PC-9 (cell line): ENCODE data around the gene CYP24A1. TPM values are rescaled to one million over a fixed set of nuclear protein-coding genes. Genes with fewer than 3 reads are reported as not detected.

Source experiments
- BruUV-seq: library from RNA; stranded (reverse); fragments of 400-500 nt; replicated peaks from 2 replicates; lab custom pipeline; 2021; lab: Mats Ljungman, UMichigan
- CTCF ChIA-PET: fragments of 300-600 bp; sonication (Branson Sonifier 250); formaldehyde crosslinking; loops from one replicate; lab custom pipeline; 2022; ENCODE audit warnings: antibody characterized with exemption; lab: Charles Lee
- POLR2A ChIA-PET: fragments of 300-600 bp; sonication (Branson Sonifier 250); formaldehyde crosslinking; loops from one replicate; lab custom pipeline; 2022; ENCODE audit warnings: antibody characterized with exemption; ENCODE audit not compliant: unreplicated experiment; lab: Charles Lee
- DNase-seq, 2 experiments: peaks; one replicate each; pipeline versions ENCODE4 v3.0.0 to v3.0.0-alpha.2; 2015 to 2022; ENCODE audit warnings: mixed read lengths in 1 of 2
- H2AFZ ChIP-seq: fragments of 200-600 bp; sonication (generic); 2 replicates; pipeline ENCODE4 v1.8.1; 2017; ENCODE audit warnings: antibody characterized with exemption
- H3F3A ChIP-seq: fragments of 200-600 bp; sonication (generic); 2 replicates; pipeline ENCODE4 v1.8.1; 2017; ENCODE audit warnings: antibody characterized with exemption, mild to moderate bottlenecking, low read depth; ENCODE audit not compliant: insufficient read depth
- H3K27ac ChIP-seq: fragments of 200-600 bp; sonication (generic); 2 replicates; pipeline ENCODE4 v1.6.1; 2016; ENCODE audit warnings: mixed run types
- H3K27me3 ChIP-seq: fragments of 200-600 bp; sonication (generic); 2 replicates; pipeline ENCODE4 v1.6.1; 2016; ENCODE audit warnings: low read depth, mixed run types; ENCODE audit not compliant: insufficient read depth
- H3K36me3 ChIP-seq: fragments of 200-600 bp; sonication (generic); 2 replicates; pipeline ENCODE4 v1.6.1; 2016; ENCODE audit warnings: low read depth, mixed run types
- H3K4me1 ChIP-seq: fragments of 200-600 bp; sonication (generic); replicated peaks from 2 replicates; pipeline ENCODE4 v1.6.1; 2016; ENCODE audit warnings: mixed run types; ENCODE audit not compliant: insufficient read depth
- H3K4me2 ChIP-seq: fragments of 200-600 bp; sonication (generic); 2 replicates; pipeline ENCODE4 v1.6.1; 2017; ENCODE audit warnings: mixed run types
- H3K4me3 ChIP-seq: fragments of 200-600 bp; sonication (generic); 2 replicates; pipeline ENCODE4 v1.6.1; 2016; ENCODE audit warnings: mixed run types
- H3K79me2 ChIP-seq: fragments of 200-600 bp; sonication (generic); 2 replicates; pipeline ENCODE4 v1.6.1; 2017; ENCODE audit warnings: low read depth, mixed run types
- H3K9me2 ChIP-seq: fragments of 200-600 bp; sonication (generic); 2 replicates; pipeline ENCODE4 v1.8.1; 2017; ENCODE audit warnings: mild to moderate bottlenecking; ENCODE audit not compliant: insufficient read depth
- H3K9me3 ChIP-seq: fragments of 200-600 bp; sonication (generic); 2 replicates; pipeline ENCODE4 v1.8.1; 2016; ENCODE audit warnings: low read depth; ENCODE audit not compliant: insufficient read depth
- H4K20me1 ChIP-seq: fragments of 200-600 bp; sonication (generic); 2 replicates; pipeline ENCODE4 v1.8.1; 2017; ENCODE audit not compliant: insufficient read depth
- CTCF ChIP-seq: fragments of 200-600 bp; sonication (generic); conservative IDR thresholded peaks from 2 replicates; pipeline ENCODE4 v1.6.1; 2017; ENCODE audit warnings: mixed run types, antibody characterized with exemption, mild to moderate bottlenecking, moderate library complexity
- EZH2 ChIP-seq: fragments of 200-600 bp; sonication (generic); IDR thresholded peaks from 2 replicates; pipeline ENCODE4 v1.8.0; 2017; ENCODE audit warnings: antibody characterized with exemption, low read depth
- intact Hi-C: fragments of 100-400 bp; cut with micrococcal nuclease; formaldehyde crosslinking; loops from one replicate; pipeline ENCODE4 v1.10.0; 2022; ENCODE audit not compliant: unreplicated experiment
- total RNA-seq: library from RNA; stranded (reverse); gene quantifications from 2 replicates; pipeline ENCODE4 v1.2.3, GENCODE V29; 2021

The CYP24A1 gene
- total RNA-seq, 1 experiment from 2014 or later = 4.9 TPM

GRCh38 chr20:54146672-54147071, 27.1 kb downstream of the CYP24A1 start:
- Histone ChIP-seq H3K4me2 (no peak overlapping the region), H3K4me3 (no peak overlapping the region), H3K9me3 (peaks cover 9% of the 10 kb centered on the region; the same call in 1 of the 2 replicates), H3K27ac (no peak overlapping the region), H3K36me3 (no peaks in the 10 kb centered on the region), H3K27me3 (no peaks in the 10 kb centered on the region), H2AFZ (no peak overlapping the region), H3K4me1 (peaks cover 54% of the 10 kb centered on the region), H3K79me2 (no peaks in the 10 kb centered on the region), H3F3A (peaks cover 35% of the 10 kb centered on the region), H3K9me2 (no peaks in the 10 kb centered on the region), H4K20me1 (no peaks in the 10 kb centered on the region)
- no TSS peak for BruUV-seq
- ChIA-PET CTCF (no interaction called here), POLR2A (interaction anchor here (0.6 kb wide), 1 partner anchor 941 kb away, joined by 4 read pairs; no protein-coding TSS in a partner anchor)
- intact Hi-C loops = no loop called here
- peak in 1 of 2 experiments; percentile 47 for DNase-seq
- no peak for TF ChIP-seq EZH2
- no peak for TF ChIP-seq CTCF

GRCh38 chr20:54144847-54145414, 28.9 kb downstream of the CYP24A1 start:
- no peak for TF ChIP-seq EZH2
- TF ChIP-seq CTCF = no peak
- no peaks in the 10 kb centered on the region for H3K9me2 ChIP-seq
- no peaks in the 10 kb centered on the region for H3K36me3 ChIP-seq
- no peaks in the 10 kb centered on the region for H4K20me1 ChIP-seq
- no peaks in the 10 kb centered on the region for H3K27me3 ChIP-seq
- H2AFZ ChIP-seq = no peak overlapping the region
- ChIA-PET CTCF (interaction anchor here (0.7 kb wide), 1 partner anchor 49 kb away, joined by 3 read pairs; no protein-coding TSS in a partner anchor), POLR2A (interaction anchor here (0.6 kb wide), 1 partner anchor 29 kb away, joined by 4 read pairs; no protein-coding TSS in a partner anchor)
- intact Hi-C loops = no loop called here
- no peak overlapping the region for H3K4me3 ChIP-seq
- no peak overlapping the region for H3K27ac ChIP-seq
- no TSS peak for BruUV-seq
- H3K9me3 ChIP-seq = peaks cover 14% of the 10 kb centered on the region; the same call in 1 of the 2 replicates
- DNase-seq = no peak
- no peaks in the 10 kb centered on the region for H3K79me2 ChIP-seq
- peaks cover 54% of the 10 kb centered on the region for H3K4me1 ChIP-seq
- no peak overlapping the region for H3K4me2 ChIP-seq
- peaks cover 43% of the 10 kb centered on the region for H3F3A ChIP-seq

GRCh38 chr20:54140927-54141566, 32.7 kb downstream of the CYP24A1 start:
- H3K4me2 ChIP-seq = peak overlapping the region; percentile 17; the same call in 1 of the 2 replicates
- peaks cover 33% of the 10 kb centered on the region for H3K4me1 ChIP-seq
- intact Hi-C loops = loop anchor here (1.0 kb wide), 1 partner anchor 18 kb away; no protein-coding TSS in a partner anchor
- H3K79me2 ChIP-seq = no peaks in the 10 kb centered on the region
- no peaks in the 10 kb centered on the region for H3K27me3 ChIP-seq
- no peak overlapping the region for H3K4me3 ChIP-seq
- ChIA-PET POLR2A (interaction anchor here (0.6 kb wide), 1 partner anchor 547 kb away, joined by 4 read pairs; no protein-coding TSS in a partner anchor), CTCF (no interaction called here)
- no peaks in the 10 kb centered on the region for H3K36me3 ChIP-seq
- H3F3A ChIP-seq = peaks cover 29% of the 10 kb centered on the region
- BruUV-seq = no TSS peak
- peaks cover 46% of the 10 kb centered on the region for H3K9me3 ChIP-seq
- no peak overlapping the region for H2AFZ ChIP-seq
- no peaks in the 10 kb centered on the region for H3K9me2 ChIP-seq
- DNase-seq = peak; percentile 26 to 96
- H3K27ac ChIP-seq = peak overlapping the region; percentile 93
- TF ChIP-seq EZH2 (no peak), CTCF (no peak)
- H4K20me1 ChIP-seq = no peaks in the 10 kb centered on the region
